Endothelial cell of umbilical vein (primary cell): Measurements from ENCODE around the gene SCIN. TPM values are rescaled to one million over a fixed set of nuclear protein-coding genes. Genes with fewer than 3 reads are reported as not detected.

Experiments
- BruUV-seq: library from RNA; stranded (reverse); fragments of 400-500 nt; replicated peaks from 2 replicates; lab custom pipeline; 2021; lab: Mats Ljungman, UMichigan
- CTCF ChIA-PET: fragments of 300-600, 350-600 bp; sonication (Branson Sonifier 250); formaldehyde crosslinking; loops from one replicate; lab custom pipeline; 2021; ENCODE audit warnings: antibody characterized with exemption, inconsistent platforms; lab: Charles Lee
- POLR2A ChIA-PET: fragments of 300-600, 350-600 bp; sonication (Branson Sonifier 250); formaldehyde crosslinking; loops from one replicate; lab custom pipeline; 2021; ENCODE audit warnings: antibody characterized with exemption, inconsistent platforms; lab: Charles Lee
- DNase-seq: peaks from one replicate; pipeline ENCODE4 v3.0.0-alpha.2; 2011; ENCODE audit warnings: low read depth, low spot score
- FAIRE-seq: peaks from 2 replicates; lab custom pipeline; 2011; peaks lifted over from hg19 to GRCh38; lab: Jason Lieb, UNC
- H2AFZ ChIP-seq: 2 replicates; pipeline ENCODE4 v1.6.0; 2012; ENCODE audit warnings: low read depth, low read length, control low read depth, inconsistent platforms
- H3K27ac ChIP-seq: 2 replicates; pipeline ENCODE4 v1.5.1; 2011; ENCODE audit warnings: low read depth, mild to moderate bottlenecking, control low read depth, low read length, moderate library complexity; ENCODE audit not compliant: insufficient read depth
- H3K27me3 ChIP-seq, 2 experiments: 2 replicates each; pipeline versions ENCODE4 v1.6.0 to v1.6.1; 2011; ENCODE audit warnings: low read length in 2 of 2, mixed read lengths in 1 of 2; ENCODE audit not compliant: control insufficient read depth in 2 of 2, insufficient read depth in 2 of 2
- H3K36me3 ChIP-seq, 2 experiments: 2 replicates in 1 of 2; 3 replicates in 1 of 2; pipeline ENCODE4 v1.5.1; 2011; ENCODE audit warnings: low read length in 2 of 2, mild to moderate bottlenecking in 1 of 2, moderate library complexity in 1 of 2; ENCODE audit not compliant: control insufficient read depth in 2 of 2, insufficient read depth in 2 of 2; ENCODE audit errors: extremely low read depth in 1 of 2
- H3K4me1 ChIP-seq: 3 replicates; pipeline ENCODE4 v1.5.1; 2011; ENCODE audit warnings: mild to moderate bottlenecking, low read length; ENCODE audit not compliant: control insufficient read depth, insufficient read depth; ENCODE audit errors: extremely low read depth
- H3K4me2 ChIP-seq: 2 replicates; pipeline ENCODE4 v1.6.1; 2011; ENCODE audit warnings: low read length, control low read depth, mixed read lengths; ENCODE audit not compliant: insufficient read depth
- H3K4me3 ChIP-seq, 3 experiments: fragments of 200-600 bp in 1 of 3; sonication (generic), shearing (Covaris generic) in 1 of 3; replicated peaks in 1 of 3; 2 replicates each; pipeline ENCODE4 v1.5.1; 2011 to 2016; ENCODE audit warnings: control low read depth in 3 of 3, low read length in 3 of 3, mild to moderate bottlenecking in 2 of 3, inconsistent platforms in 1 of 3, low read depth in 1 of 3, moderate library complexity in 1 of 3; ENCODE audit not compliant: insufficient read depth in 1 of 3
- H3K79me2 ChIP-seq: 2 replicates; pipeline ENCODE4 v1.6.0; 2012; ENCODE audit warnings: low read length, inconsistent platforms; ENCODE audit not compliant: control insufficient read depth, insufficient read depth
- H3K9ac ChIP-seq: replicated peaks from 2 replicates; pipeline ENCODE3; 2011; ENCODE audit warnings: low read length, control low read depth; ENCODE audit not compliant: insufficient read depth; ENCODE audit errors: extremely low read depth
- H3K9me1 ChIP-seq: replicated peaks from 3 replicates; pipeline ENCODE4 v1.6.0; 2011; ENCODE audit warnings: mild to moderate bottlenecking, low read length; ENCODE audit not compliant: control insufficient read depth, insufficient read depth; ENCODE audit errors: extremely low read depth
- H3K9me3 ChIP-seq: replicated peaks from 2 replicates; pipeline ENCODE4 v1.5.1; 2012; ENCODE audit warnings: low read length, inconsistent platforms; ENCODE audit not compliant: control insufficient read depth, insufficient read depth
- H4K20me1 ChIP-seq: replicated peaks from 2 replicates; pipeline ENCODE3; 2011; ENCODE audit warnings: mild to moderate bottlenecking, low read length; ENCODE audit not compliant: control insufficient read depth, insufficient read depth; ENCODE audit errors: extremely low read depth
- EZH2 ChIP-seq: IDR thresholded peaks from 2 replicates; pipeline ENCODE4 v1.6.1; 2012; ENCODE audit warnings: borderline replicate concordance, low read depth, mild to moderate bottlenecking, moderate library complexity, low read length, inconsistent platforms; ENCODE audit not compliant: severe bottlenecking
- FOS ChIP-seq: IDR thresholded peaks from 2 replicates; pipeline ENCODE4 v1.6.1; 2011; ENCODE audit warnings: mild to moderate bottlenecking, low read length, moderate library complexity, borderline replicate concordance; ENCODE audit not compliant: insufficient read depth
- JUN ChIP-seq: IDR thresholded peaks from 2 replicates; pipeline ENCODE4 v1.6.1; 2011; ENCODE audit warnings: borderline replicate concordance, low read depth; ENCODE audit not compliant: insufficient read length, insufficient read depth
- MYC ChIP-seq: IDR thresholded peaks from one replicate; pipeline ENCODE4 v1.6.1; 2011; ENCODE audit warnings: mild to moderate bottlenecking, low read depth, low read length
- POLR2AphosphoS5 ChIP-seq: IDR thresholded peaks from 2 replicates; pipeline ENCODE4 v1.6.1; 2012; ENCODE audit warnings: low read depth, mild to moderate bottlenecking, control low read depth, low read length, moderate library complexity; ENCODE audit not compliant: insufficient read depth
- dilution Hi-C: fragments of 300-500 bp; cut with MboI; formaldehyde crosslinking; loops from one replicate; pipeline ENCODE4 v1.15.0; 2019; ENCODE audit warnings: low sequenced_read_pairs; ENCODE audit not compliant: extremely low pct_ligation_motif_present
- intact Hi-C: fragments of 100-400 bp; cut with micrococcal nuclease; formaldehyde crosslinking; loops from one replicate; pipeline ENCODE4 v1.10.0; 2022
- polyA plus RNA-seq, 4 experiments: library from polyadenylated mRNA; depleted of rRNA in 3 of 4; stranded (reverse) in 3 of 4; unstranded in 1 of 4; fragments of >200 nt; gene quantifications; 2 replicates each; pipeline versions ENCODE4 v1.2.1 to v1.2.3, GENCODE V29; 2011 to 2012; ENCODE audit warnings: missing spikeins in 1 of 4
- total RNA-seq: library from RNA; stranded (reverse); gene quantifications from 2 replicates; pipeline ENCODE4 v1.2.3, GENCODE V29; 2021
- TF ChIP-seq, protein P1 (sequence below), 2 donors: IDR thresholded peaks; 1 replicate in 1 of 2; 2 replicates in 1 of 2; pipeline ENCODE4 v1.5.1; 2011; ENCODE audit warnings: low read length in 2 of 2, mild to moderate bottlenecking in 2 of 2, moderate library complexity in 2 of 2, control low read depth in 1 of 2, inconsistent platforms in 1 of 2, low read depth in 1 of 2; ENCODE audit not compliant: insufficient read depth in 1 of 2; ENCODE audit errors: extremely low read depth in 1 of 2
- TF ChIP-seq, protein P2 (sequence below): IDR thresholded peaks from 2 replicates; pipeline ENCODE4 v1.6.1; 2011; ENCODE audit not compliant: insufficient read depth, insufficient read length

The SCIN gene
- total and polyA plus RNA-seq, 2 donors (not counting 3 experiments of a cell fraction or from before 2014, with no cell fraction given): 0.07 to 0.69 TPM

DNA sequence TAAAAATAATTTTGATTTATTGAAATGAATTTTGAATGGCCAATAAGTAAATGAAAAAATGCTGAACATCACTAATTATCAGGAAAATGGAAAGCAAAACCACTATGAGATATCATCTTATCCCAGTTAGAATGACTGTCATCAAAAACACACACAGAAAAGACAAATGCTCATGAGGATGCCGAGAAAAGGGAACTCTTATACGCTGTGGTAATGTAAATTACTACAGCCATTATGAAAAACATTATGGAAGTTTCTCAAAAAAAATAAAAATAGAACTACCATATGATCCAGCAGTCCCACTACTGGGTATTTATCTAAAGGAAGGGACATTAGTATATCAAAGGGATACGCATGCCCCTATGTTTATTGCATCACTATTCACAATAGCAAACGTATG lies 15.8 kb downstream of the SCIN start:
- Histone ChIP-seq H3K4me3 (no peak overlapping the region), H3K27ac (no peak overlapping the region), H3K4me2 (no peak overlapping the region), H3K9me1 (no peaks in the 10 kb centered on the region), H3K27me3 (no peaks in the 10 kb centered on the region), H3K4me1 (no peaks in the 10 kb centered on the region), H2AFZ (no peak overlapping the region), H4K20me1 (no peaks in the 10 kb centered on the region), H3K9ac (no peak overlapping the region), H3K79me2 (no peaks in the 10 kb centered on the region), H3K9me3 (no peaks in the 10 kb centered on the region), H3K36me3 (no peaks in the 10 kb centered on the region)
- intact Hi-C loops: no loop called here
- CTCF ChIA-PET: no interaction called here
- TF ChIP-seq MYC: no peak
- no peak for TF ChIP-seq FOS
- no peak for TF ChIP-seq EZH2
- TF ChIP-seq, protein P1, sequence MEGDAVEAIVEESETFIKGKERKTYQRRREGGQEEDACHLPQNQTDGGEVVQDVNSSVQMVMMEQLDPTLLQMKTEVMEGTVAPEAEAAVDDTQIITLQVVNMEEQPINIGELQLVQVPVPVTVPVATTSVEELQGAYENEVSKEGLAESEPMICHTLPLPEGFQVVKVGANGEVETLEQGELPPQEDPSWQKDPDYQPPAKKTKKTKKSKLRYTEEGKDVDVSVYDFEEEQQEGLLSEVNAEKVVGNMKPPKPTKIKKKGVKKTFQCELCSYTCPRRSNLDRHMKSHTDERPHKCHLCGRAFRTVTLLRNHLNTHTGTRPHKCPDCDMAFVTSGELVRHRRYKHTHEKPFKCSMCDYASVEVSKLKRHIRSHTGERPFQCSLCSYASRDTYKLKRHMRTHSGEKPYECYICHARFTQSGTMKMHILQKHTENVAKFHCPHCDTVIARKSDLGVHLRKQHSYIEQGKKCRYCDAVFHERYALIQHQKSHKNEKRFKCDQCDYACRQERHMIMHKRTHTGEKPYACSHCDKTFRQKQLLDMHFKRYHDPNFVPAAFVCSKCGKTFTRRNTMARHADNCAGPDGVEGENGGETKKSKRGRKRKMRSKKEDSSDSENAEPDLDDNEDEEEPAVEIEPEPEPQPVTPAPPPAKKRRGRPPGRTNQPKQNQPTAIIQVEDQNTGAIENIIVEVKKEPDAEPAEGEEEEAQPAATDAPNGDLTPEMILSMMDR (IDR thresholded peaks at IDR 0.05; ENCODE audit: extremely low read depth in 1 of 2, insufficient read depth in 1 of 2, low read depth in 1 of 2, low read length in 2 of 2): no peak
- TF ChIP-seq JUN: no peak
- no peak for TF ChIP-seq POLR2AphosphoS5
- TF ChIP-seq, protein P2, sequence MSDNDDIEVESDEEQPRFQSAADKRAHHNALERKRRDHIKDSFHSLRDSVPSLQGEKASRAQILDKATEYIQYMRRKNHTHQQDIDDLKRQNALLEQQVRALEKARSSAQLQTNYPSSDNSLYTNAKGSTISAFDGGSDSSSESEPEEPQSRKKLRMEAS: no peak
- DNase-seq (no peak), FAIRE-seq (no peak)
- dilution Hi-C loops: no loop called here
- POLR2A ChIA-PET: no interaction called here
- no TSS peak for BruUV-seq
